ENCODE measurements around the gene P2RY8.
"Not testable (repeated sequence)": the region's sequence is repeated elsewhere in the genome, so short reads cannot be mapped to it uniquely, and the experiment has no call there.

P2RY8 gene

DNA sequence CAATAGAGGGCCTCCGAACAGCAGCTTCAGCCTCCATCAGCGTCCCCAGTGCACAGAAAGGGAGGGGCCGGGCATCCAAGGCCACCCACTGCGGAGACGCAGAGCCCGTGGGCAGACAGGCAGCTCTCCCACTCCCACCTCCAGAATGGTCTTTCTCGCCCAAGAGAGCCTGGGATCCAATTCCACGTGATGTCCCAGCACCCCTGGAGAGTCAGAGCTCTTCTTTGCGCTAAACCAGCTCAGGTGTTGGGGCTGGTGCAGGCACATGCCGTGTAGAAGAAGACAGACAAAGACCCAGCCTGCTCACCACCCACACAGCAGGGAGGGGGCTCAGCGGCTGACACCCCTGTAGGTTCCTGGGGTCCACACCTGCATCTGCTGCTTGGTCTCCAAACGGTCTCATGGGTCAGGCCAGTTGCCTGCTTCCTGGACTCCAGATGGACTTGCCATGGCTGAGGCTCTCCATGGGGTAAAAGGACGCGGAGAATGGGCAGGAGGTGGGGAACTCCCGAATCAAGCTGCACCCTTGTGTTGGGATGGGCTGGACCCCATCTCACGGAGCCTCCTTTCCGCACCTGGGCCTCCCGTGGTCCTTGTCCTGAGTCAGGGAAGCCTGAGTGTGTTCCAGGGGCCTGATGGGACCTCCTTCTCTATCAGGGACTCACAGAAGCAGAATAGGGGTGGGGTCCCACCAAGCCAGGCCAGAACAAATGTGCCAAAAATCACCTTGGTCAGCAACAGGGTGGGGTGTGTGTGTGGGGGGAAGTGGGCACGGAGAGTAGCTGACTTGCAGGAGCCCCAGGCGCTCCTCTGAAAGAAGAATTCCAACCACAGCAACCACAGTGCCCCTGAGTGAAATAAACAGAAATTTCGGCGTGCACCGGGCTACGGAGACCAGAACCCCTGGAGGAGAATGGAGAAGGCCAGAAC lies 72.7 kb downstream of the P2RY8 start:
- no peak for DNase-seq (ENCODE audit: low read depth)

DNA sequence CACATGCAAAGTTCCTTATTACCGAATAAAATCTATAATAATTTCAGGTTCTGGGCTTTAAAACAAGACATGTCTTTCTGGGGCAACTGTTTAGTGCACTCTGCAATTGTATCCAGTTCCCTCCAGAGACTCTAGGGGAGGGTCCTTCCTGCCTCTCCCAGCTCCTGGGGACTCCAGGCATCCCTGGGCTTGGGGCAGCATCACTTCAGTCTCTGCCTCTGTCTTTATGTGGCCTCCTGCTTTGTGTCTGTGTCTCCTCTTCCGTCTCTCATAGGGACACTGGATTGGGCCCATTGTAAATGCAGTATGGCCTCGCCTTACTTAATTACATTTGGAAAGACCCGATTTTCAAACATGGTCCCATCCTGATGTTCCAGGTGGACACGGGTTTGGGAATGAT lies 73.4 kb downstream of the P2RY8 start:
- no peak for DNase-seq (ENCODE audit: low read depth)

DNA sequence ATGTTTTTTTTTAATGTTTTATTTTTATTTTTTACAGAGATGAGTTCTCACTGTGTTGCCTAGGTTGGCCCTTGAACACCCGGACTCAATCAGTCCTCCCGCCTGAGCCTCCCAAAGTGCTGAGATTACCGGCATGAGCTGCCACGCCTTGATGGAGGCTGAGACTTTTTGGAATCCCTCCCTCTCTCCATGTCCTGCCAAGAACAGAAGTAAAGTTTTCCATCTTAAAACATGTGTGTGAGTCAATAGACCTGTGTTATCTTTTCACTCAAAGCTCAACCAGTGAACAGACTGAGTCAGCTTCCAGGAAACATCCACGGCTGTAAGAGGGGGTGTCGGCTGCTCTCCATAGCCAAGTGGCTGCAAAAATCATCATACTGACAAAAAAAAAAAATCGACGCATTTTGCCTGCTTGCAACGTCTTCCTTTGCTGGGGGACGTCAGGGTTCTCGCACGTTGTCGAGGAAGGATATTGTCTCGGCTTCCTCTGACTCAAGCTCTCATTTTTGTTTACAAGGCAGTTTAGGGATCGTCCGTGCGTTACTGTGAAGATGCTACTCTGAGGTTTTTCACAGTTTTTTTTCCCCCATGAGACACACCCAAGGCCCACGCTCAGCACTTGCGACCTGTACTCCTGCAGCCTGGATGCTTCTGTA lies 74.3 kb downstream of the P2RY8 start:
- peak; percentile 61 for DNase-seq (ENCODE audit: low read depth)

GRCh38 chrX:1462110-1462509 lies 74.9 kb downstream of the P2RY8 start:
- DNase-seq (ENCODE audit: low read depth): no peak

DNA sequence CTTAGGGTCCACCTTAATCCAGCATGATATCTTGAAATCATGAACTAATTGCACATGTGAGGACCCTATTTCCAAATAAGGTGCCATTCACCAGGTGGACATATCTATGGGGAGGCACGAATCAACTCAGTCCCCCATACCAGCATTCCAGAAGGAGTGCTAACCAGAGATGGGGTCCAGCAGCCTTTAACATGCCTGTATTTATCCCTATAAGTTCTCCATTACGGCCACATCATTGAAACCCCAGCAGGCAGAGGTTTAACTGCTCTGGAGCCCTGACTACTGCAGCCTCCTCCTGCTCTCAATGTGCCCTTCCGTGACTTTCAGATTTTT lies 81.1 kb downstream of the P2RY8 start:
- no peak for DNase-seq (ENCODE audit: low read depth)

- peak; percentile 91 for DNase-seq (ENCODE audit: low read depth)
Measured at GRCh38 chrX:1453951-1454785, 82.8 kb downstream of the P2RY8 start.

DNA sequence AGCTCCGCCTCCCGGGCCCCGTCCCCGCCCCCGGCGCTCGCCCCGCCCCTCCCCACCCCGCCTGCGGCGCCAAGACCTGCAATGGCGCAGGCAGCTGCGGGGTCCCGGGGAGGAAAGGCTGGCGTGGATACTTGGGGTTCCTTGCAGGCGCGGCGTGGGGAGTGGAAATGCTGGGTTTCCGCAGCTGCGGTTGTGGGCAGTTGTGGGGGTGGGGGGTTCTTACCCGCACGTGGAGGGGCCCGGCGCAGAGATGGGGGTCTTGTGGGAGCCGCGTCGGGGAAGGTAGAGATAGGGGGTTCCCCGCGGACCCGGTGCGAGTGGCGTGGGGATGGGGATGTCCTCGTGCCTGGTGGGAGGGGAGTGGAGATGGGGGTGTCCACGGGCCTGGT lies 83.6 kb downstream of the P2RY8 start:
- no peak for DNase-seq (ENCODE audit: low read depth)

- DNase-seq (ENCODE audit: low read depth): peak; percentile 100
Measured at GRCh38 chrX:1452516-1453394, 84.2 kb downstream of the P2RY8 start, which contains the start of gene ASMTL. ASMTL (minus strand) TSS chrX:1452909; CDS start chrX:1452840, 69 bp downstream.

GRCh38 chrX:1451661-1452515 lies 85.1 kb downstream of the P2RY8 start:
- DNase-seq (ENCODE audit: low read depth): no peak

- no peak for DNase-seq (ENCODE audit: low read depth)
Measured at GRCh38 chrX:1451251-1451660, 85.7 kb downstream of the P2RY8 start.

- no peak for DNase-seq (ENCODE audit: low read depth)
Measured at GRCh38 chrX:1450361-1451161, 86.4 kb downstream of the P2RY8 start.

GRCh38 chrX:1449823-1450149 lies 87.2 kb downstream of the P2RY8 start:
- no peak for DNase-seq (ENCODE audit: low read depth)

DNA sequence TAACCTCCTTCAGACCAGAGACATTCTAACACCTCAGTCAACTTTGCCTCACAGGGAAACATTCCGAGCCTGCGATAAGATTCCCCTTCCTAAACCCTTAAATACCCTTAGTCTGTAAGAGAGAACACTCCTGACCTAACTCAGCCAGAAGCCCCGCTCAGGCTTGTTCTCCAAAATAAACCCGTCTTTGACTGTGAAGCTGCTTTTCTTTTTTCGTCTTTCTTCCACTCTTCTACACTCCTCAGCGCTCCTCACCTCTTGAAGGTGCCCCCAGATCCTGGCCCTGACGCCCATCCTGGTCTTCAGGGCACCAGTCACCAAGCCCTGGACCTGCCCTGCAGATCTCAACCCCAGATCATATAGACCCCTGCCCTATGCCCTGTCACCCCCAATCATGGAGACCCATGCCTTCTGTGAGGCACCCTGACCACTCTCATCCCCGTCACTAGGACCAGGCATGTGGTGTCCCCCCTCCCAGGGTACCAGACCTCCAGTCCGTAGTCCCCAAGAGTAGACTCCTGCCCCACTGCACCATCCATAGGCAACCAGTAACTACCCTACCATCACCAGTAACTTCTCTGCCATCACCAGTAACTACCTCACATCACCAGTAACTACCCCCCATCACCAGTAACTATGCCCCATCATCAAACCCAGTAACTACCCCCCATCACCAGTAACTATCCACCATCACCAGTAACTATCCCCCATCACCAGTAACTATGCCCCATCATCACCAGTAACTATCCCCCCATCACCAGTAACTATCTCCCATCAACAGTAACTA lies 87.8 kb downstream of the P2RY8 start:
- DNase-seq (ENCODE audit: low read depth): no peak

DNA sequence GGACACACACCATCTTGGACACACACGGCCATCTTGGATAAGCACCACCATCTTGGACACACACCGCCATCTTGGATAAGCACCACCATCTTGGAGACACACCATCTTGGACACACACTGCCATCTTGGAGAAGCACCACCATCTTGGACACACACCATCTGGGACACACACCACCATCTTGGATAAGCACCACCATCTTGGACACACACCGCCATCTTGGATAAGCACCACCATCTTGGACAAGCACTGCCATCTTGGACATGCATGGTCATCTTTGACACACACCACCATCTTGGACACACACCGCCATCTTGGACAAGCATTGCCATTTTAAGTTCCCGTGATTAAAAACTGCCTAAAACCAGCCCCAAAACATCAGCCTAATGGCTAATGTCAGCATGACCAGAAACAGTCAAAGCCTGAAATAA lies 88.4 kb downstream of the P2RY8 start:
- not testable (repeated sequence) for DNase-seq (ENCODE audit: low read depth)

DNA sequence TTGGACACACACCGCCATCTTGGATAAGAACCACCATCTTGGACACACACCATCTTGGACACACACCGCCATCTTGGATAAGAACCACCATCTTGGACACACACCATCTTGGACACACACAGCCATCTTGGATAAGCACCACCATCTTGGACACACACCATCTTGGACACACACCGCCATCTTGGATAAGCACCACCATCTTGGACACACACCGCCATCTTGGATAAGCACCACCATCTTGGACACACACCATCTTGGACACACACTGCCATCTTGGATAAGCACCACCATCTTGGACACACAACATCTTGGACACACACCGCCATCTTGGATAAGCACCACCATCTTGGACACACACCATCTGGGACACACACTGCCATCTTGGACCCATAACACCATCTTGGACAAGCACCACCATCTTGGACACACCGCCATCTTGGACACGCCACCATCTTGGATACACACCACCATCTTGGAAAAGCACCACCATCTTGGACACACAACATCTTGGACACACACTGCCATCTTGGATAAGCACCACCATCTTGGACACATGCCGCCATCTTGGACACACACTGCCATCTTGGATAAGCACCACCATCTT lies 88.9 kb downstream of the P2RY8 start:
- DNase-seq (ENCODE audit: low read depth): not testable (repeated sequence)

- not testable (repeated sequence) for DNase-seq (ENCODE audit: low read depth)
Measured at GRCh38 chrX:1446984-1447968, 89.7 kb downstream of the P2RY8 start.
